GM12872 (cell line): ENCODE results near the gene ADAMTS13.

Experiments used
- TF ChIP-seq, protein P1 (sequence below): IDR thresholded peaks from 3 replicates; pipeline ENCODE4 v1.5.1; 2011; ENCODE audit warnings: low read depth, mild to moderate bottlenecking, low read length, moderate library complexity; ENCODE audit not compliant: insufficient read depth

ADAMTS13 gene

DNA sequence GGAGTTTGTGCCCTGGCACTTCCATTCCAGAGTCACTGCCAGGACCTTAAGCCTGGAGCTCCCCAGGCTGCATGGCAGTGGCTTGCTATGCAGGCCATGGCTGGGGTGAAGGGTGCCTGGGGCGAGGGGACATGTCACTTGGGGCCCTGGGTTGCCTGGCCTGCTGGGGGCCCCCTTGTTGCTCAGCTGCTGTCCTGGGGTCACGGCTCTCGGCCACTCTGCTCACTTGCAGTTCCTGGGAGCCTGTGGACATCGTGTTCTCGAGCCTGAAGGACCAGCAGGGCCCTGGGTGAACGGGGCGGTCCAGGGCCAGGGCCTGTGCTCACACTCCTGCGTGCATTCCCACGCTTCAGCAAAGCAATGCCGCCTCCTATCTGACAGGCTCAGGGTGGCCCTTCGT is 71.3 kb downstream of the ADAMTS13 start:
- TF ChIP-seq, protein P1, sequence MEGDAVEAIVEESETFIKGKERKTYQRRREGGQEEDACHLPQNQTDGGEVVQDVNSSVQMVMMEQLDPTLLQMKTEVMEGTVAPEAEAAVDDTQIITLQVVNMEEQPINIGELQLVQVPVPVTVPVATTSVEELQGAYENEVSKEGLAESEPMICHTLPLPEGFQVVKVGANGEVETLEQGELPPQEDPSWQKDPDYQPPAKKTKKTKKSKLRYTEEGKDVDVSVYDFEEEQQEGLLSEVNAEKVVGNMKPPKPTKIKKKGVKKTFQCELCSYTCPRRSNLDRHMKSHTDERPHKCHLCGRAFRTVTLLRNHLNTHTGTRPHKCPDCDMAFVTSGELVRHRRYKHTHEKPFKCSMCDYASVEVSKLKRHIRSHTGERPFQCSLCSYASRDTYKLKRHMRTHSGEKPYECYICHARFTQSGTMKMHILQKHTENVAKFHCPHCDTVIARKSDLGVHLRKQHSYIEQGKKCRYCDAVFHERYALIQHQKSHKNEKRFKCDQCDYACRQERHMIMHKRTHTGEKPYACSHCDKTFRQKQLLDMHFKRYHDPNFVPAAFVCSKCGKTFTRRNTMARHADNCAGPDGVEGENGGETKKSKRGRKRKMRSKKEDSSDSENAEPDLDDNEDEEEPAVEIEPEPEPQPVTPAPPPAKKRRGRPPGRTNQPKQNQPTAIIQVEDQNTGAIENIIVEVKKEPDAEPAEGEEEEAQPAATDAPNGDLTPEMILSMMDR = no peak

DNA sequence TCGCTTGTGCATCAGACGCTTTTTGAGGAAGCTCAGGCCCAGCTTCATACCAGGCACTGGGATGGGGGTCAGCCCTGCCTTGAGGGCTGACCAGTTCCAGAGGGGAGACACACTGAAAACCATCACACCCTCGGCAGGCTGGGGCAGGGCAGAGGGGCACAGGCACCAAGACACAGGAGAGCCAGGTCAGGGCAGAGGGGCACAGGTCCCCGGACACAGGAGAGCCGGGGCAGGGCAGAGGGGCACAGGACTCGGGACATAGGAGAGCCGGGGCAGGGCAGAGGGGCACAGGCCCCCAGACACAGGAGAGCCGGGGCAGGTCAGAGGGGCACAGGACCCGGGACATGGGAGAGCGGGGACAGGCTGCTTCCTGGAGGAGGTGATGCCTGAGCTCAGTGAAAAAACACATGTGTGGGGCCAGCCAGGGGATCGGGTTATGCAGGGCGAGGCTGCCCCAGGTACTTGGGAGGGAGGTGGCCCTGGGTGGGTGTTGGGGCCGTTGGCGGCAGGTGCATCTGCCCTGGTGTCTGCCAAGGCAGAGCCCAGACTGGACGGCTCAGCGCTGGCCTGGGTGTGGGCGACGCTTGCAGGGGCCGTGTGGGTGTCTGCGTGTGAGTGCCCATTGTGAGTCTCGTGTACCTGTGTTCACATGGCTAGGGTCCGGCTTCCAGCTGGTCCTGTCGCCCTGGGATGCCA is 71.8 kb downstream of the ADAMTS13 start:
- TF ChIP-seq, protein P1 = no peak

DNA sequence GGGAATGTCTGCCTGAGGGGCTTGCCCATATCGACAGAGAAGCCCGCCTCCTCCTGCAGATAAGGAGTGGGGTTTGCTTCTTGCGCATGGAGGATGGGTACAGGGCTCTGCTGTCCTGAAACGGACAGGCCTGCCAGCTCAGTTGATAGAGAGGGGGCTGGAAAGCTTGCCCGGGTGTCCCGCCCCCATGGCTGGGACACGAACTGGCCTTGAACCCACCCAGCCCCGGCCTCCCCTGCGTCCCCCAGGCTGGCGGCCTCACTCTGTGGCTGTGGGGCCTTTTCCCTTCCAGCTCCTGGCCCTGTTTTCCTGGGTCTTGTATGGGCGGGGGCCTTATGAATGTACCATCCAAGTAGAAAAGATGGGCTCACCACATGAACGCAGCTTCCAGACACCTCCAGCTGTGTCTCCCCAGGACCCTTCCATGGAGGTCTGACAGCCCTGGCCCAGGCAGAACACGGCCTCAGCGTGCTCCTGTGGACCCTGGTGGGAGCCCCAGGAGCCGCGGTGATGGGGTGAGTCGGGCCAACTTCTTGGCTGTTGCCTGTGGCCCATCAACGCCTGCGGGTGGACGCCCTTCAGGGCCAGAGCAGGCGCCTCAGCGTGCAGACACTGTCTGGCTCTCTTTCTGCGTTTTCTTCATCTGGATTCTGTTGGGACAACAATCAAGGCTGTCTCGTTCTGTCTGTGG is 72.6 kb downstream of the ADAMTS13 start:
- TF ChIP-seq, protein P1 = no peak

DNA sequence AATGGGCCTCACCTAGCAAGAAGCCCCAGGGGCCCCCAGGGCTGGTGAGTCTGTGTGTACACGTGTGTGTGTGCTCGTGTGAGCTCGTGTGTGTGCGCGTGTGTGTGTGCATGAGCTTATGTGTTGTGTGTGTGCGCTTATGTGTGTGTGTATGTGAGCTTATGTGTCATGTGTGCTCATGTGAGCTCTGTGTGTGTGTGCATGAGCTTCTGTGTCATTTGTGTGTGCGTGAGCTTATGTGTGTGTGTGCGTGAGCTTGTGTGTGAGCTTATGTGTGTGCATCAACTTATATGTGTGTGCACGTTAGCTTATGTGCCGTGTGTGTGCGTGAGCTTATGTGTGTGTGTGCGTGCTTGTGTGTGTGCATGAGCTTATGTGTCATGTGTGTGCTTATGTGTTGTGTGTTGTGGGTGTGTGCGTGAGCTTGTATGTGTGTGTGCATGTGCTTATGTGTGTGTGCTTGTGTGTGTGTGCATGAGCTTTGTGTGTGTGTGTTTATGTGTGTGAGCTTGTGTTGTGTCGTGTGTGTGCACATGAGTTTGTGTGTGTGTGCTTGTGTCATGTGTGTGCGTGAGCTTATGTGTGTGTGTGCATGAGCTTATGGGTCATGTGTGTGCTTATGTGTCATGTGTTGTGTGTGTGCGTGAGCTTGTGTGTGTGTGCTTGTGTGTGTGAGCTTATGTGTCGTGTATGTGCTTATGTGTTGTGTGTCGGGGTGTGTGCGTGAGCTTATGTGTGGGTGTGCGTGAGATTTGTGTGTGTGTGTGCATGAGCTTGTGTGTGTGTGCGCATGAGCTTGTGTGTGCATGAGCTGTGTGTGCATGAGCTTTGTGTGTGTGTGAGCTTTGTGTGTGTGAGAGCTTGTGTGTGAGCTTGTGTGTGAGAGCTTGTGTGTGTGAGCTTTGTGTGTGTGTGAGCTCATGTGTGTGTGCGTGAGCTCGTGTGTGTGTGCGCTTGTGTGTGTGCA is 73.4 kb downstream of the ADAMTS13 start:
- TF ChIP-seq, protein P1 = no peak

DNA sequence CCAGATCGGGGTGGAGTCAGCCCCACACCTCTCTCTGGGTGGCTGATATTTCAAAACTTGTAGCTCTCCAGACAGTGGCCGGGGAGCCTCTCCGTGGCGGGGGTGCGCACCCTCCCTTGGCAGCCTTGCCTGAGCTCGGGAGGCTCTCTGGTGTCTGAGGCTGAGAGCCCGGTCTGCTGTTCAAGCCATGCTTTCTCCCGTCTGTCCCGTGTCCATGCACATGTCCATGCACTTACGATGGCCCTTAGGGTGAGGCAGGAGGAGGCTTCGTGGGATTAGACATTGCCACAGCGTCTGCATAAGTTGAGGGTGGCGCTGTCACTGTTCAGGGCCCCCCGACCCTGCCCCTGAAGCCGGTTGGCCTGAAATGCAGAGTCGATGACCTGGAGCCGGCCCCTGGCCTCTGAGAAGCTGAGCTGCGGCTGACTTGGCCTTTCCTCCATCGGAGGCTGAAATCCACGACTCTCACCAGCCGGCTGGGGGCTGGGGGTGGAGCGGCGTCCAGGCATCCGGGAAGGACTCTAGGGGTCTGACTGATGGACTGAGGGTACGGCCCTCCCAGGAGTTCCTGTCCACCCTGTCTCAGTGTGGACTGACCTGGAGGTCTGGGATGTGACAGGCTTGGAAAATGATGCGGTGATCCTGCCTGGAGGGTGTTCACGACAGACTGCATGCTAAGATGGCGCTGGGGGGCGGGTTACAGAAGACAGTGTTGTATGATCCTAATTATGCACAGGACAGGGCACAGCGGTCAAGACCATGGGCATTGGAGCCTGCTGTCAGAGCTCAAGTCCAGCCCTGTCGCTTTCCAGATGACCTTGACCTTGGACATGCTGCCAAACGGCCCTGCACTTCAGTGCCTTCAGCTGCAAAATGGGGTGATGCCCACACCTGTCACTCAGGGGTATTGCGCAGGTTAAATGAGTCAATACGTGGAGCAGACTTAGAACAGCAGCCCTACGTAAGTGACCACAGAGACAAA is 75.0 kb downstream of the ADAMTS13 start:
- TF ChIP-seq, protein P1 = no peak

DNA sequence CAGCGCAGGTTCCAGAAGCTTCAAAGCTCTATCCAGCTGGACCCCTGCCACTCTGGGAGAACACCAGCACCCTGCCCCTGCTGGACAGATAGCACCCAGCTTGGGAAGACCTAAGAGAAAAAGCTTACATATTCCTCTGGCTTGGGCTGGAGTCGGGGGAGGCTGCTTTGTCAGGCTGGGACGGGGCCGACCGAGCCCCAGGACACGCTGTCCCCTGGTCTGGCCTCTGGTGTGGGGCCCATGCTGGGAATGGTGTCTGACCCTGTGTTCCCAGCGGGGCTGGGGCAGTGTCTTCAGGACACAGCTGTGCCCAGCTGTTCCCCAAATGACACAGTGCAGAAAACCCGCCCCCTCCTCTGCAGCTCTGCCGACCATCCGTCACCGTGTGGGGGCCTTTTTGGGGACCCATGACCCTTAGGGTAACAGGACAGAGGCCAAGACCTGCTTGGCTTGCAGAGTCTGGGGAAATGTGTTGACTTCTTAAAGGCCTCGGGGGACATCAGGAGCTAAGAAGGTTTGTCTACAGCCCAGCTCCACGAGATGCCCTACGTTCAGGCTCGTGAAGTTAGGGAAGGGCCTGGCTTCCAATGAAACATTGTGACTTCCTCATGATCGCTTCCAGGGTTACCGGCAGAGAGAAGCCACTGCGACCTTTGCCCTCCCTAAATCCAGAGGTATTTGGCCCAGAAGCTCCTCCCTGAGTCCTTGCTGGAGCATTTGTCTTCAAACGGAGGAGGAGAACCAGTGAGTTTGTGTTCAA is 77.1 kb downstream of the ADAMTS13 start:
- TF ChIP-seq, protein P1 = no peak
